HepG2 (cell line): ENCODE results near the gene EFHD2. TPM values are rescaled to one million over a fixed set of nuclear protein-coding genes. Genes with fewer than 3 reads are reported as not detected.

Source experiments
- ATAC-seq: fragments of 200-7000 bp; cut with Tn5 transposase; 3 replicates; pipeline ENCODE4 v1.9.1; 2020; ENCODE audit warnings: mild to moderate bottlenecking, moderate library complexity
- BruUV-seq: library from RNA; stranded (reverse); fragments of 400-500 nt; replicated peaks from 2 replicates; lab custom pipeline; 2021; lab: Mats Ljungman, UMichigan
- CTCF ChIA-PET: fragments of 300-600 bp; formaldehyde crosslinking; extraction: SDS; loops from one replicate; lab custom pipeline; 2021; ENCODE audit warnings: low total read pairs, inconsistent platforms, low intra/inter-chr PET ratio; lab: Yijun Ruan, JAX
- POLR2A ChIA-PET: fragments of 350-600 bp; sonication (Branson Sonifier 250); formaldehyde crosslinking; loops from one replicate; lab custom pipeline; 2020; ENCODE audit warnings: antibody characterized with exemption, inconsistent platforms; lab: Yijun Ruan, JAX
- DNase-seq: peaks from one replicate; pipeline ENCODE4 v3.0.0-alpha.2; 2015; ENCODE audit warnings: low spot score
- FAIRE-seq: peaks from 3 replicates; lab custom pipeline; 2011; peaks lifted over from hg19 to GRCh38; lab: Jason Lieb, UNC
- H2AFZ ChIP-seq: one replicate; pipeline ENCODE4 v1.6.1; 2011; ENCODE audit warnings: low read length, inconsistent platforms
- H3K27ac ChIP-seq: fragments of 300-600 bp; 3 replicates; pipeline ENCODE4 v1.8.0; 2011; ENCODE audit warnings: mixed run types, mild to moderate bottlenecking, mixed read lengths, low read length, inconsistent platforms; ENCODE audit not compliant: insufficient read depth; ENCODE audit errors: extremely low read length
- H3K27me3 ChIP-seq, 2 experiments: fragments of 200-600 bp in 1 of 2; 2 replicates in 1 of 2; 3 replicates in 1 of 2; pipeline versions ENCODE4 v1.6.0 to v1.8.0; 2011; ENCODE audit warnings: low read length in 2 of 2, mild to moderate bottlenecking in 2 of 2, moderate library complexity in 2 of 2, inconsistent platforms in 1 of 2; ENCODE audit not compliant: insufficient read depth in 2 of 2, control insufficient read depth in 1 of 2
- H3K36me3 ChIP-seq, 2 experiments: fragments of 200-600 bp in 1 of 2; replicated peaks in 1 of 2; 2 replicates in 1 of 2; 3 replicates in 1 of 2; pipeline versions ENCODE4 v1.5.1 to v1.8.0; 2011; ENCODE audit warnings: low read length in 2 of 2, inconsistent platforms in 1 of 2; ENCODE audit not compliant: insufficient read depth in 2 of 2, control insufficient read depth in 1 of 2
- H3K4me1 ChIP-seq: 2 replicates; pipeline ENCODE4 v1.5.1; 2012; ENCODE audit warnings: low read length, inconsistent platforms; ENCODE audit not compliant: insufficient read depth
- H3K4me2 ChIP-seq: 2 replicates; pipeline ENCODE4 v1.6.0; 2011; ENCODE audit warnings: low read depth, low read length, inconsistent platforms
- H3K4me3 ChIP-seq, 3 experiments: fragments of 200-600 bp in 1 of 3; sonication (generic), shearing (Covaris generic) in 1 of 3; replicated peaks in 1 of 3; 2 replicates each; pipeline ENCODE4 v1.5.1; 2011 to 2016; ENCODE audit warnings: low read length in 3 of 3, inconsistent platforms in 2 of 3, low read depth in 2 of 3, mild to moderate bottlenecking in 2 of 3, control low read depth in 1 of 3, mixed read lengths in 1 of 3; ENCODE audit not compliant: insufficient read depth in 1 of 3
- H3K79me2 ChIP-seq: one replicate; pipeline ENCODE4 v1.6.1; 2011; ENCODE audit warnings: low read length, inconsistent platforms; ENCODE audit not compliant: insufficient read depth
- H3K9ac ChIP-seq: 2 replicates; pipeline ENCODE4 v1.6.0; 2011; ENCODE audit warnings: mild to moderate bottlenecking, low read depth, low read length, inconsistent platforms; ENCODE audit not compliant: insufficient read depth
- H3K9me3 ChIP-seq: 2 replicates; pipeline ENCODE4 v1.5.1; 2012; ENCODE audit warnings: mild to moderate bottlenecking, low read length
- H4K20me1 ChIP-seq: 2 replicates; pipeline ENCODE4 v1.6.0; 2011; ENCODE audit warnings: inconsistent platforms, mild to moderate bottlenecking, low read length, moderate library complexity; ENCODE audit not compliant: insufficient read depth
- ATF6 ChIP-seq: sonication (generic); formaldehyde crosslinking; conservative IDR thresholded peaks from 2 replicates; pipeline ENCODE4 v1.4.0; 2020; ENCODE audit warnings: missing genetic modification reagents
- BCL6 ChIP-seq: IDR thresholded peaks from 2 replicates; pipeline ENCODE4 v1.6.1; 2016; ENCODE audit warnings: missing genetic modification reagents, missing compliant biosample characterization
- CBFB ChIP-seq: sonication (generic); formaldehyde crosslinking; IDR thresholded peaks from 2 replicates; pipeline ENCODE4 v1.4.0; 2020; ENCODE audit warnings: missing genetic modification reagents
- ELF4 ChIP-seq: sonication (generic); formaldehyde crosslinking; IDR thresholded peaks from 2 replicates; pipeline ENCODE4 v1.5.0; 2020; ENCODE audit warnings: missing genetic modification reagents, mild to moderate bottlenecking, moderate library complexity, borderline replicate concordance
- FOSL2 ChIP-seq: sonication (generic); formaldehyde crosslinking; IDR thresholded peaks from 2 replicates; pipeline ENCODE4 v1.4.0; 2020; ENCODE audit warnings: missing genetic modification reagents
- HBP1 ChIP-seq: IDR thresholded peaks from 2 replicates; pipeline ENCODE4 v1.6.1; 2016; ENCODE audit warnings: low read depth, control low read depth
- PBX3 ChIP-seq: sonication (generic); formaldehyde crosslinking; IDR thresholded peaks from 2 replicates; pipeline ENCODE4 v1.8.1; 2023; ENCODE audit warnings: missing genetic modification reagents, inconsistent platforms, borderline replicate concordance
- SMAD1 ChIP-seq: sonication (generic); formaldehyde crosslinking; IDR thresholded peaks from 2 replicates; pipeline ENCODE4 v1.4.0; 2020; ENCODE audit warnings: missing genetic modification reagents, low read depth, mild to moderate bottlenecking, borderline replicate concordance
- THRA ChIP-seq: sonication (generic); formaldehyde crosslinking; IDR thresholded peaks from 2 replicates; pipeline ENCODE4 v1.4.0; 2020; ENCODE audit warnings: missing genetic modification reagents, borderline replicate concordance
- ZNF484 ChIP-seq: sonication (generic); formaldehyde crosslinking; IDR thresholded peaks from 2 replicates; pipeline ENCODE4 v1.5.1; 2020; ENCODE audit warnings: mild to moderate bottlenecking, low read depth, missing genetic modification reagents, borderline replicate concordance
- ZNF574 ChIP-seq: sonication (generic); formaldehyde crosslinking; IDR thresholded peaks from 2 replicates; pipeline ENCODE4 v1.4.0; 2020; ENCODE audit warnings: missing genetic modification reagents
- ZNF691 ChIP-seq: sonication (generic); formaldehyde crosslinking; IDR thresholded peaks from 2 replicates; pipeline ENCODE4 v1.4.0; 2020; ENCODE audit warnings: missing genetic modification reagents, low read depth, mild to moderate bottlenecking, borderline replicate concordance
- ZNF777 ChIP-seq: sonication (generic); formaldehyde crosslinking; IDR thresholded peaks from 2 replicates; pipeline ENCODE4 v1.4.0; 2020; ENCODE audit warnings: missing genetic modification reagents
- ZNF780A ChIP-seq: sonication (generic); formaldehyde crosslinking; IDR thresholded peaks from 2 replicates; pipeline ENCODE4 v1.8.0; 2022; ENCODE audit warnings: mild to moderate bottlenecking, missing genetic modification reagents, moderate library complexity
- WGBS: methylation state at CpG from one replicate; pipeline ENCODE4 v1.1.6; 2017; ENCODE audit warnings: low lambda C conversion rate; 5-methylcytosine and 5-hydroxymethylcytosine counted together
- in situ Hi-C: cut with HindIII; loops from 2 replicates; pipeline ENCODE4 v1.10.0; 2017; ENCODE audit warnings: low pct_unique_long_range_greater_than_20kb; ENCODE audit not compliant: extremely low pct_ligation_motif_present
- intact Hi-C: fragments of 100-400 bp; cut with micrococcal nuclease; formaldehyde crosslinking; loops from one replicate; pipeline ENCODE4 v1.10.0; 2022; ENCODE audit not compliant: unreplicated experiment
- polyA plus RNA-seq, 8 experiments: library from polyadenylated mRNA; depleted of rRNA in 3 of 8; stranded (reverse) in 7 of 8; unstranded in 1 of 8; fragments of >200 nt; fragmentation: Illumina TruSeq in 4 of 8; extraction: Trizol in 4 of 8; gene quantifications; 2 replicates each; pipeline versions ENCODE4 v1.2.1 to v1.2.3, GENCODE V29; 2011 to 2016; ENCODE audit warnings: low read depth in 4 of 8, missing spikeins in 1 of 8, mixed read lengths in 1 of 8; ENCODE audit not compliant: insufficient read depth in 1 of 8
- total RNA-seq, 5 experiments: library from RNA; depleted of rRNA; stranded (reverse); fragments of >200 nt; fragmentation: Illumina TruSeq; extraction: Trizol; gene quantifications; 2 replicates each; pipeline ENCODE4 v1.2.3, GENCODE V29; 2016; ENCODE audit warnings: low read depth in 1 of 5

The EFHD2 gene
- total and polyA plus RNA-seq, 2 of the 13 experiments (the other 11 are each of a cell fraction or from before 2014, with no cell fraction given), result 9.4 to 12.7 TPM

- FAIRE-seq (no peak), ATAC-seq (no peak), DNase-seq (no peak)
- H3K79me2 ChIP-seq, result no peaks in the 10 kb centered on the region
- H3K27ac ChIP-seq, result no peak within 1 kb of the TSS
- BruUV-seq, result no TSS peak
- H3K4me2 ChIP-seq, result no peak within 1 kb of the TSS
- peaks cover 2% of the 10 kb centered on the region for H3K4me1 ChIP-seq
- 59% methylated on average over 8 of the region's 8 CpGs for WGBS
- no peak within 1 kb of the TSS for H3K4me3 ChIP-seq
- peaks cover 0 to 1% of the 10 kb centered on the region in 2 experiments; a peak in 2 of 5 replicates for H3K27me3 ChIP-seq
- CTCF ChIA-PET, result no interaction called here
- POLR2A ChIA-PET, result no interaction called here
- H3K9me3 ChIP-seq, result no peaks in the 10 kb centered on the region
- intact Hi-C loops (no loop called here), in situ Hi-C loops (no loop called here)
- H3K9ac ChIP-seq, result no peak within 1 kb of the TSS
- no peaks in the 10 kb centered on the region for H3K36me3 ChIP-seq
- H4K20me1 ChIP-seq, result no peaks in the 10 kb centered on the region
- no peak within 1 kb of the TSS for H2AFZ ChIP-seq
- TF ChIP-seq THRA (CRISPR knock-in tag) (no peak), FOSL2 (CRISPR knock-in tag) (no peak), ZNF574 (CRISPR knock-in tag) (no peak), ELF4 (no peak), HBP1 (CRISPR knock-in tag) (no peak), ATF6 (CRISPR knock-in tag) (no peak), ZNF780A (no peak), ZNF484 (CRISPR knock-in tag) (no peak), CBFB (CRISPR knock-in tag) (no peak), ZNF777 (CRISPR knock-in tag) (no peak), ZNF691 (no peak), SMAD1 (CRISPR knock-in tag) (no peak), PBX3 (CRISPR knock-in tag) (no peak), BCL6 (no peak)
These were observed 46.7 kb downstream of the EFHD2 start, which contains the start of gene CELA2A for GRCh38 chr1:15456313-15456954. TSS of gene CELA2A (plus strand) at chr1:15456732. CDS start at chr1:15456754, 22 bp downstream.
